ENCODE results near the gene SLC6A1.

GRCh38 chr3:11060500-11061251 lies 68.1 kb downstream of the SLC6A1 start:
- TF ChIP-seq CTCF (IDR thresholded peaks at IDR 0.05), result peak; percentile 66 to 94 (median 78)
- no peak for TF ChIP-seq EP300 (IDR thresholded peaks at IDR 0.05)
